Thyroid gland (tissue), 4 donors: ENCODE measurements around the gene IQSEC1.

Source experiments
- CTCF ChIP-seq, 6 experiments: fragments of 200-600 bp in 3 of 6; fragments of 450-650 bp in 3 of 6; sonication (generic) in 3 of 6; IDR thresholded peaks; one replicate each; pipeline ENCODE4 v1.5.1; 2016 to 2019; ENCODE audit warnings: antibody characterized with exemption in 6 of 6, mild to moderate bottlenecking in 2 of 6, inconsistent platforms in 1 of 6, moderate library complexity in 1 of 6
- POLR2A ChIP-seq, 2 donors: fragments of 450-650 bp; IDR thresholded peaks; one replicate each; pipeline ENCODE4 v1.6.1; 2017; ENCODE audit warnings: antibody characterized with exemption in 2 of 2, mild to moderate bottlenecking in 2 of 2, moderate library complexity in 1 of 2

- TF ChIP-seq CTCF (IDR thresholded peaks at IDR 0.05), result no peak
- no peak for TF ChIP-seq POLR2A (IDR thresholded peaks at IDR 0.05)
These were observed 22.2 kb downstream of the IQSEC1 start for GRCh38 chr3:13051066-13051465.
